ENCODE data around the gene HOXB7. TPM values are rescaled to one million over a fixed set of nuclear protein-coding genes. Genes with fewer than 3 reads are reported as not detected.

The HOXB7 gene
- total RNA-seq, 1 donor from 2014 or later = 15.0 TPM

DNA sequence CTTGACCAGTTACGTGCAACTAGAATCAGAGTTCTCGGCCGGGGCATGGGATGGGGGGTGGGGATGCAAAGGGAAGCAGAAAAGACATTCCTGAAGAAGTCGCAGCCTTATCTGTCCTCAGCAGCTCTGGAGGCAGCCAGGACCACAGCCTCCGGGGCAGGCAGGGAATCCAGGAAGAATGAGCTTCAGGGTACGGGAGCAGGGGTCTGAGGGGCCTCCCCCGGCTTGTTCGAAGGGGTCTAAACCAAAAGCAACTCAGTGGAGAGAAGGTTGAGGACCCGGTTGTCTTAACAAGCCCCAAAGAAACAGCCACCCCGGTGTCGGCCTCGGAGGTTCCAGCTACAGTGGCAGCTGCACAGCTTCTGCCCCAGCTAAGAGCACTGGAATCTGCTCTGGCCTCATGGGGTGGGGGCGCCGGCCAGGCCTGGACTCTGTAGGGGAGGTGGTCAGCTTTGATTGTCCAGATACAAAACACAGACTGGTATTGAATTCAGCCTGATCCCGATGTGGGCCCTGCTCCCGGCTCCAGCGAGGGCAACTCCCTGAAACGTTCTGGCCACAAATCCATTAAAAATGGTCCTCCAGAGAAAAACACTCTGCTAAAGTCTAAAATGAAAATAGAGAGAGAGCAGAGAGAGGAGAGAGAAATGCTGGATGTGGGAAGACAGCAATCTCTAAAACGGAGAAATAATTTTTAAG lies 40.3 kb downstream of the HOXB7 start:
- Histone ChIP-seq H3K36me3 (no peaks in the 10 kb centered on the region), H3K27ac (peak overlapping the region; percentile 93 to 97), H3K27me3 (no peaks in the 10 kb centered on the region), H3K4me1 (peaks cover 2 to 84% of the 10 kb centered on the region in 2 donors), H3K9me3 (no peaks in the 10 kb centered on the region), H3K4me3 (peak overlapping the region; percentile 46 to 75)
- TF ChIP-seq, protein P1, sequence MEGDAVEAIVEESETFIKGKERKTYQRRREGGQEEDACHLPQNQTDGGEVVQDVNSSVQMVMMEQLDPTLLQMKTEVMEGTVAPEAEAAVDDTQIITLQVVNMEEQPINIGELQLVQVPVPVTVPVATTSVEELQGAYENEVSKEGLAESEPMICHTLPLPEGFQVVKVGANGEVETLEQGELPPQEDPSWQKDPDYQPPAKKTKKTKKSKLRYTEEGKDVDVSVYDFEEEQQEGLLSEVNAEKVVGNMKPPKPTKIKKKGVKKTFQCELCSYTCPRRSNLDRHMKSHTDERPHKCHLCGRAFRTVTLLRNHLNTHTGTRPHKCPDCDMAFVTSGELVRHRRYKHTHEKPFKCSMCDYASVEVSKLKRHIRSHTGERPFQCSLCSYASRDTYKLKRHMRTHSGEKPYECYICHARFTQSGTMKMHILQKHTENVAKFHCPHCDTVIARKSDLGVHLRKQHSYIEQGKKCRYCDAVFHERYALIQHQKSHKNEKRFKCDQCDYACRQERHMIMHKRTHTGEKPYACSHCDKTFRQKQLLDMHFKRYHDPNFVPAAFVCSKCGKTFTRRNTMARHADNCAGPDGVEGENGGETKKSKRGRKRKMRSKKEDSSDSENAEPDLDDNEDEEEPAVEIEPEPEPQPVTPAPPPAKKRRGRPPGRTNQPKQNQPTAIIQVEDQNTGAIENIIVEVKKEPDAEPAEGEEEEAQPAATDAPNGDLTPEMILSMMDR (IDR thresholded peaks at IDR 0.05) = no peak
- no peak for DNase-seq (ENCODE audit: low spot score in 2 of 2)
- intact Hi-C loops (cut with DNase I) = loop anchor here (2.0 kb wide), 1 partner anchor 16 kb away; no protein-coding TSS in a partner anchor

DNA sequence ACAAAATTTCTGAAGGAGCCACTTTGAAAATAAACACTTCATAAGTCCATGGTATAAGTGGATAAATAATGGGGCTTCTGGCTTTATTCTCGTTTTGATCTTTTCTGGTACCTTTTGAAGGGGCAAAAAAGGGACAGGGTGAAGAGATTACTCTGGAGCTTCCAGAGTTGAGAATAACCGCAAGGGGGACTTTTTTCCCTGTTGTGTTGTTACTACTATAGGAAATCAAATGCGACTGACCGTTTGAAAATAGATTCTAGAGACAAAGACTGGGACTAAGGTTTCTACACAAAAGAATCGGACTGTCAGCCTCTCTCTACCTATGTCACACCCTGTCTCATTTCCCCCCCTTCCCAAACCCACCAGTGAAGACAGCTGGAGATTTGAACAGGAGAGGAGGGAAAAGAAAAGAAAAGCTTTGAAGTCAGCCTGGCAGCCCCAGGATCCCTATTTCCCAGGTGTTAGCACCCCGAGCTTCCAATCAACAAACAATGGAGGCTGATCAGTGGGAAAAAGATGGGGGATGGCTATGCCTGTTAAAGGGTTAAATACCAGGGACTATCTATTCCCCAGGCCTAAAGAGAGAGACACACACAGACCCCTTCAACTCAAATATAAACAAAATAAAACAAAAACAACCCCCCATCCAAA lies 41.0 kb downstream of the HOXB7 start:
- no peaks in the 10 kb centered on the region for H3K27me3 ChIP-seq
- TF ChIP-seq, protein P1 (IDR thresholded peaks at IDR 0.05) = no peak
- peaks cover 2 to 85% of the 10 kb centered on the region in 2 donors for H3K4me1 ChIP-seq
- peak overlapping the region; percentile 93 to 97 for H3K27ac ChIP-seq
- no peaks in the 10 kb centered on the region for H3K36me3 ChIP-seq
- H3K4me3 ChIP-seq = peak overlapping the region; percentile 46 to 75
- no peaks in the 10 kb centered on the region for H3K9me3 ChIP-seq
- intact Hi-C loops (cut with DNase I) = loop anchor here (2.0 kb wide), 1 partner anchor 15 kb away; no protein-coding TSS in a partner anchor
- DNase-seq (ENCODE audit: low spot score in 2 of 2) = no peak

DNA sequence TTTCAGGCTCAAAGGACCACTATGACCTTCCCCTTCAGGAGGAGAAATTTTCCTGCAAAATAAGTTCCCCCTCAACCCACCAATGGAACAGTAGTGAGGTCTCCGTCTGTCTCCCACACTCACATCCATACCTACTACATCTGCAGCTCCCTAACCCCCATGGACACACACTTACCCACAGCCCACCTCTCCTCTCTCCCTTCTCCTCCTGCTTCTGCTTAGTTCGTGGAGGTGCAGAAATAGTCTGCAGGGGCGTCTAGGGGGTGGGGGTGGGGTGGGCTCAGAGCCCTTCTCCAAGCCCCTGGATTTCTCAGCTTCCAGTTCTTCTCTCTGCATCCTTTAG lies 41.6 kb downstream of the HOXB7 start:
- H3K4me1 ChIP-seq = peaks cover 2 to 80% of the 10 kb centered on the region in 2 donors
- no peaks in the 10 kb centered on the region for H3K36me3 ChIP-seq
- no peaks in the 10 kb centered on the region for H3K27me3 ChIP-seq
- H3K27ac ChIP-seq = peak overlapping the region; percentile 93 to 97
- no peak for DNase-seq (ENCODE audit: low spot score in 2 of 2)
- TF ChIP-seq, protein P1 (IDR thresholded peaks at IDR 0.05) = no peak
- H3K9me3 ChIP-seq = no peaks in the 10 kb centered on the region
- intact Hi-C loops (cut with DNase I) = no loop called here
- H3K4me3 ChIP-seq = peak overlapping the region; percentile 35 to 75

DNA sequence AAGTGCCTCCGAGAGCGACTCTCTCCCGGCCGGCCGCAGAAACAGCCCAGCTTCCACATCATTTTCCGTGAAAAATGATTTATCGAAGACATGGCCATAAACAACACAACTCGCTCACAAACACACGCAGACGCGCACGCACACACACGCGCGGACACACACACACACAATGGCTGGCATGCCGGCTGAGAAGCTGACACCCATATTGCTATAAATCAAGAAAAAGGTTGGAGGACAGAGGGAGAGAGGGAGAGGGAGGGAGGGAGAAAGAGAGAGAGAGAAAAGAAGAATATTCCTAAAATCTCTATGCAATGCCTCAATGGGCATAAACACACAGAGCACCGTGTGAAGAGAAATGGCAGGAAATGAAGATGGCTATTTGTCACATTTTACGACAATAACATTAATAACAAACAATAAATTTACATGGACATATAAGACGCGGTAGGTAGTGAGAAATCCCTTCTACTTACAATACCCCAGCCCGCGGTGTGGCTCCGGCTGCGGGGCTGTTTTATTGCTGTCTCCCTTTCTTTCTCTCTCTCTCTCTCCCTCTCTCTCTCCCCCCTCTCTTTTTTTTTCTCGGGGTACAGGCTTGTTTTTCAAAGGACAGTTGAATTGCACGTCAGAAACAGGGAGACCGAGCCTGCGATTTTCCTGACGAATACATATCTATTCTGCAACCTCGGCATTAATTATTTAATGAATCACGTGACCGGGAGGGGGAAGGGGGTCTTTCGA lies 42.1 kb downstream of the HOXB7 start:
- H3K27ac ChIP-seq = peak overlapping the region; percentile 93 to 97
- peak overlapping the region; percentile 35 to 75 for H3K4me3 ChIP-seq

DNA sequence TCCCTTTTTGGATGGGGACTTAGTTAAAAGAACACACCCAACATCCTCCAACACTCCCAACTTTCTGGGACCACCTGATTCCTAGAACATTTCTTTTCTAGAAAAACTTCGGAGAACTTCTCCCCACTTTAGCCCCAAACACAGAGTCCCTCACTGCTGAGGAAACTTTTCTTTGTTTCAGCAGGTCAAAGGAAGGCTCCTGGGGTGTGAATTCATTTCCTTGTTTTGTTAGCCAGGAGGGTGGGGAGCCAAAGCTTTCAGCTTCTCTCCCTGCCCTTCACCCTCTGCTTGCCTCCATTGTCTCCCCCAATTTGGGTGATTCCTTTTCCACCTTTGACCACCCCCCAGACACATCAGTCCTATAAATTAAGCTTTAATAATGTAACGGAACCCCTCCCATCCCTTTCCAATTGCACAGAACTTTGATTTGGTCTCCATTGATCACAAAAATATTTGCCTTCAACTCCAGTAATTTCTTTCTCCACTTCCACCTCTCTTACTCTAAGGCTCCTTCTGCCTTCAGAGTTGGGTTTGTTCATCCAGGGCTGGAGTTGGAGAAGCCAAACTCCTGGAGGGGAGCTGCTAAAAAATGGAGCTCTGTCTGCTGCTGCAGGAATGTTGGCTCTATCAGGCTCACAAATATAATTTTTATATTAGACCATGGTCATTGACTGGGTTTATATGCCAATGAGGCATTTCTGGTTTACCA lies 43.0 kb downstream of the HOXB7 start:
- Histone ChIP-seq H3K36me3 (no peaks in the 10 kb centered on the region), H3K27me3 (no peaks in the 10 kb centered on the region), H3K4me1 (peaks cover 2 to 77% of the 10 kb centered on the region in 2 donors), H3K9me3 (no peaks in the 10 kb centered on the region), H3K4me3 (peak overlapping the region in 1 of 2 donors; percentile 75), H3K27ac (peak overlapping the region; percentile 93 to 97)
- DNase-seq (ENCODE audit: low spot score in 2 of 2) = no peak
- TF ChIP-seq, protein P1 (IDR thresholded peaks at IDR 0.05) = no peak
- intact Hi-C loops (cut with DNase I) = no loop called here

More for the DNA sequence above, 42.1 kb downstream of the HOXB7 start:
- intact Hi-C loops (cut with DNase I) = no loop called here
- Histone ChIP-seq H3K36me3 (no peaks in the 10 kb centered on the region), H3K9me3 (no peaks in the 10 kb centered on the region), H3K4me1 (peaks cover 2 to 79% of the 10 kb centered on the region in 2 donors), H3K27me3 (no peaks in the 10 kb centered on the region)
- TF ChIP-seq, protein P1 (IDR thresholded peaks at IDR 0.05) = no peak
- DNase-seq (ENCODE audit: low spot score in 2 of 2) = no peak

All from ascending aorta (tissue), 2 donors.